PC-9 (cell line): ENCODE results near the gene DOCK3. TPM values are rescaled to one million over a fixed set of nuclear protein-coding genes. Genes with fewer than 3 reads are reported as not detected.
A peak's percentile ranks its signal among the peaks of the same experiment; 100 is the strongest.

ENCODE experiments used
- BruUV-seq: library from RNA; stranded (reverse); fragments of 400-500 nt; replicated peaks from 2 replicates; lab custom pipeline; 2021; lab: Mats Ljungman, UMichigan
- CTCF ChIA-PET: fragments of 300-600 bp; sonication (Branson Sonifier 250); formaldehyde crosslinking; loops from one replicate; lab custom pipeline; 2022; ENCODE audit warnings: antibody characterized with exemption; lab: Charles Lee
- POLR2A ChIA-PET: fragments of 300-600 bp; sonication (Branson Sonifier 250); formaldehyde crosslinking; loops from one replicate; lab custom pipeline; 2022; ENCODE audit warnings: antibody characterized with exemption; ENCODE audit not compliant: unreplicated experiment; lab: Charles Lee
- DNase-seq, 2 experiments: peaks; one replicate each; pipeline versions ENCODE4 v3.0.0 to v3.0.0-alpha.2; 2015 to 2022; ENCODE audit warnings: mixed read lengths in 1 of 2
- H2AFZ ChIP-seq: fragments of 200-600 bp; sonication (generic); 2 replicates; pipeline ENCODE4 v1.8.1; 2017; ENCODE audit warnings: antibody characterized with exemption
- H3F3A ChIP-seq: fragments of 200-600 bp; sonication (generic); 2 replicates; pipeline ENCODE4 v1.8.1; 2017; ENCODE audit warnings: antibody characterized with exemption, mild to moderate bottlenecking, low read depth; ENCODE audit not compliant: insufficient read depth
- H3K27ac ChIP-seq: fragments of 200-600 bp; sonication (generic); 2 replicates; pipeline ENCODE4 v1.6.1; 2016; ENCODE audit warnings: mixed run types
- H3K27me3 ChIP-seq: fragments of 200-600 bp; sonication (generic); 2 replicates; pipeline ENCODE4 v1.6.1; 2016; ENCODE audit warnings: low read depth, mixed run types; ENCODE audit not compliant: insufficient read depth
- H3K36me3 ChIP-seq: fragments of 200-600 bp; sonication (generic); 2 replicates; pipeline ENCODE4 v1.6.1; 2016; ENCODE audit warnings: low read depth, mixed run types
- H3K4me1 ChIP-seq: fragments of 200-600 bp; sonication (generic); replicated peaks from 2 replicates; pipeline ENCODE4 v1.6.1; 2016; ENCODE audit warnings: mixed run types; ENCODE audit not compliant: insufficient read depth
- H3K4me2 ChIP-seq: fragments of 200-600 bp; sonication (generic); 2 replicates; pipeline ENCODE4 v1.6.1; 2017; ENCODE audit warnings: mixed run types
- H3K4me3 ChIP-seq: fragments of 200-600 bp; sonication (generic); 2 replicates; pipeline ENCODE4 v1.6.1; 2016; ENCODE audit warnings: mixed run types
- H3K79me2 ChIP-seq: fragments of 200-600 bp; sonication (generic); 2 replicates; pipeline ENCODE4 v1.6.1; 2017; ENCODE audit warnings: low read depth, mixed run types
- H3K9me2 ChIP-seq: fragments of 200-600 bp; sonication (generic); 2 replicates; pipeline ENCODE4 v1.8.1; 2017; ENCODE audit warnings: mild to moderate bottlenecking; ENCODE audit not compliant: insufficient read depth
- H3K9me3 ChIP-seq: fragments of 200-600 bp; sonication (generic); 2 replicates; pipeline ENCODE4 v1.8.1; 2016; ENCODE audit warnings: low read depth; ENCODE audit not compliant: insufficient read depth
- H4K20me1 ChIP-seq: fragments of 200-600 bp; sonication (generic); 2 replicates; pipeline ENCODE4 v1.8.1; 2017; ENCODE audit not compliant: insufficient read depth
- EZH2 ChIP-seq: fragments of 200-600 bp; sonication (generic); IDR thresholded peaks from 2 replicates; pipeline ENCODE4 v1.8.0; 2017; ENCODE audit warnings: antibody characterized with exemption, low read depth
- intact Hi-C: fragments of 100-400 bp; cut with micrococcal nuclease; formaldehyde crosslinking; loops from one replicate; pipeline ENCODE4 v1.10.0; 2022; ENCODE audit not compliant: unreplicated experiment
- total RNA-seq: library from RNA; stranded (reverse); gene quantifications from 2 replicates; pipeline ENCODE4 v1.2.3, GENCODE V29; 2021
- TF ChIP-seq, protein P1 (sequence below): fragments of 200-600 bp; sonication (generic); conservative IDR thresholded peaks from 2 replicates; pipeline ENCODE4 v1.6.1; 2017; ENCODE audit warnings: mixed run types, antibody characterized with exemption, mild to moderate bottlenecking, moderate library complexity

DOCK3 gene
- total RNA-seq, 1 experiment from 2014 or later, result 16.9 TPM

DNA sequence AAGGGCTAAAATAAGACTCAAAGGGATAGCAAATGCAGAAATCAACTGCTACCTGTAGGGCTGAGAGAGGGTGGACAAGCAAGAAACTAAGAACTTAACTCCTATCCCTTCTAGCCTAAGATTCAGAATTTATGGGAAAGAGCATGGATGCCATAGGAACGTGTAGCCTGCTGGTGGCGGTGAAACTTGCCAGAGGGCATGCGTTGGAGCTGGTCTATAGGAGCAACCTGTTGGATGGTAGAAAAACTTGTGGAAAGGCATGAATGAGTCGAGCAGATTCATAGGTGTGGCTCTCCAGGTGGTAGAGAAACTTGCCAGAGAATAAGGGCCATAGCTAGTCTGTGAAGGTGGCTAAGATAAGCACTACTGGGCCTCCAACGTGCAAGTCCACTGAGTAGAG, 137.2 kb downstream of the DOCK3 start:
- no peak overlapping the region for H2AFZ ChIP-seq
- H3K4me1 ChIP-seq, result peaks cover 48% of the 10 kb centered on the region
- POLR2A ChIA-PET, result no interaction called here
- no peaks in the 10 kb centered on the region for H3K9me2 ChIP-seq
- H3K4me3 ChIP-seq, result no peak overlapping the region
- no TSS peak for BruUV-seq
- TF ChIP-seq, protein P1, sequence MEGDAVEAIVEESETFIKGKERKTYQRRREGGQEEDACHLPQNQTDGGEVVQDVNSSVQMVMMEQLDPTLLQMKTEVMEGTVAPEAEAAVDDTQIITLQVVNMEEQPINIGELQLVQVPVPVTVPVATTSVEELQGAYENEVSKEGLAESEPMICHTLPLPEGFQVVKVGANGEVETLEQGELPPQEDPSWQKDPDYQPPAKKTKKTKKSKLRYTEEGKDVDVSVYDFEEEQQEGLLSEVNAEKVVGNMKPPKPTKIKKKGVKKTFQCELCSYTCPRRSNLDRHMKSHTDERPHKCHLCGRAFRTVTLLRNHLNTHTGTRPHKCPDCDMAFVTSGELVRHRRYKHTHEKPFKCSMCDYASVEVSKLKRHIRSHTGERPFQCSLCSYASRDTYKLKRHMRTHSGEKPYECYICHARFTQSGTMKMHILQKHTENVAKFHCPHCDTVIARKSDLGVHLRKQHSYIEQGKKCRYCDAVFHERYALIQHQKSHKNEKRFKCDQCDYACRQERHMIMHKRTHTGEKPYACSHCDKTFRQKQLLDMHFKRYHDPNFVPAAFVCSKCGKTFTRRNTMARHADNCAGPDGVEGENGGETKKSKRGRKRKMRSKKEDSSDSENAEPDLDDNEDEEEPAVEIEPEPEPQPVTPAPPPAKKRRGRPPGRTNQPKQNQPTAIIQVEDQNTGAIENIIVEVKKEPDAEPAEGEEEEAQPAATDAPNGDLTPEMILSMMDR, result no peak
- TF ChIP-seq EZH2, result no peak
- H3F3A ChIP-seq, result peaks cover 24% of the 10 kb centered on the region
- intact Hi-C loops, result no loop called here
- peaks cover 26% of the 10 kb centered on the region for H3K79me2 ChIP-seq
- no peaks in the 10 kb centered on the region for H3K9me3 ChIP-seq
- CTCF ChIA-PET, result no interaction called here
- no peaks in the 10 kb centered on the region for H3K27me3 ChIP-seq
- H3K27ac ChIP-seq, result no peak overlapping the region
- H3K36me3 ChIP-seq, result no peaks in the 10 kb centered on the region
- no peaks in the 10 kb centered on the region for H4K20me1 ChIP-seq
- H3K4me2 ChIP-seq, result no peak overlapping the region
- no peak for DNase-seq

DNA sequence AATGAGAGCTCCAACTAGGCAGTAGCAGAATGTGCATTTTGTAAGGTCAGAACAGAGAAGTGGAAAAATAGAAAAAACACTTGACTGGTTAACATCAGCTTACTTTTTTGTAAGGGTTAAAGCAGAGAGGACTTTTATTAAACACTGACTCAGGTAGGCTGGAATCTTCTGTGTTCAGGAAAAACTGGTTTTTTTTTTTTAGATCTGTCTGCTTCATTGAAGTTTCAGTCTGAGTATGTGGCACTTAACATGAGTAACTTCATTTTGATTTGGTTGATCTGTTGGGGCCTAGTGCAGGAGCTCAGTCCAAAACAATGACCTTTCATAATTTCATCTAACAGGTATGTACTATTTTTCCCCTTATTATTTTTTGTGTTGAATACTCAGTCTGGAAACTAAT, 141.1 kb downstream of the DOCK3 start:
- H3K4me2 ChIP-seq, result peak overlapping the region; percentile 65
- peak in 1 of 2 experiments; percentile 92 for DNase-seq
- CTCF ChIA-PET, result interaction anchor here (0.7 to 0.8 kb wide), 2 partner anchors 9 to 346 kb away, joined by 3 read pairs; no protein-coding TSS in a partner anchor

GRCh38 chr3:50816894-50817293, 142.2 kb downstream of the DOCK3 start:
- peak overlapping the region; percentile 46 for H3K4me2 ChIP-seq
- intact Hi-C loops, result loop anchor here (1.0 kb wide), 1 partner anchor 10 kb away; no protein-coding TSS in a partner anchor
- H2AFZ ChIP-seq, result no peak overlapping the region
- H3F3A ChIP-seq, result peaks cover 8% of the 10 kb centered on the region
- H3K9me2 ChIP-seq, result no peaks in the 10 kb centered on the region
- H3K27me3 ChIP-seq, result no peaks in the 10 kb centered on the region
- ChIA-PET CTCF (no interaction called here), POLR2A (no interaction called here)
- H3K36me3 ChIP-seq, result no peaks in the 10 kb centered on the region
- H3K4me1 ChIP-seq, result peaks cover 51% of the 10 kb centered on the region
- TF ChIP-seq, protein P1, result no peak
- TF ChIP-seq EZH2, result no peak
- H3K79me2 ChIP-seq, result peaks cover 14% of the 10 kb centered on the region
- no peaks in the 10 kb centered on the region for H4K20me1 ChIP-seq
- DNase-seq, result no peak
- no peaks in the 10 kb centered on the region for H3K9me3 ChIP-seq
- no TSS peak for BruUV-seq
- peak overlapping the region; percentile 75; the same call in 1 of the 2 replicates for H3K27ac ChIP-seq
- H3K4me3 ChIP-seq, result no peak overlapping the region

More for the DNA sequence above, 141.1 kb downstream of the DOCK3 start:
- peaks cover 14% of the 10 kb centered on the region for H3K79me2 ChIP-seq
- H4K20me1 ChIP-seq, result no peaks in the 10 kb centered on the region
- POLR2A ChIA-PET, result interaction anchor here (0.6 to 0.8 kb wide), 4 partner anchors 9 to 572 kb away, joined by 3 to 12 read pairs (median 8); no protein-coding TSS in a partner anchor
- no peaks in the 10 kb centered on the region for H3K9me2 ChIP-seq
- peaks cover 51% of the 10 kb centered on the region for H3K4me1 ChIP-seq
- H2AFZ ChIP-seq, result no peak overlapping the region
- no TSS peak for BruUV-seq
- H3K27me3 ChIP-seq, result no peaks in the 10 kb centered on the region
- H3K4me3 ChIP-seq, result no peak overlapping the region
- H3F3A ChIP-seq, result peaks cover 8% of the 10 kb centered on the region
- H3K36me3 ChIP-seq, result no peaks in the 10 kb centered on the region
- no peaks in the 10 kb centered on the region for H3K9me3 ChIP-seq
- TF ChIP-seq EZH2, result no peak
- TF ChIP-seq, protein P1, result no peak
- intact Hi-C loops, result loop anchor here (1.0 kb wide), 1 partner anchor 9 kb away; no protein-coding TSS in a partner anchor
- H3K27ac ChIP-seq, result peak overlapping the region; percentile 75
